ENCODE measurements around the gene IGSF23.

Gene IGSF23

DNA sequence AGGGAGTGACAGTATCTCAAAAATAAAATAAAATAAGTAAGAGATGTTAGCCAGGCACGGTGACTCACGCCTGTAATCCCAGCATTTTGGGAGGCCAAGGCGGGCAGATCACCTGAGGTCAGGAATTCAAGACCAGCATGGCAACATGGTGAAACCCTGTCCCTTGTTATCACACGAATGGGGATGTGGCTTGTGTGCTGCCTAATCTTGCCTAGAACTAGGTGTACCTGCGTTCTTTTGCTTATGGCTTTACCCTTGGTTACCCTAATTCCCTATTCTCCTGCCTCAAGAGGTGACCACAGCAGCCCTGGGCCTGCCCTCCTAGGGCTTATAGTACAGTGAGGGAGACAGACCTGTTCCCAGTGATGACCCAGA is 24.0 kb downstream of the IGSF23 start:
- TF ChIP-seq, protein P1, sequence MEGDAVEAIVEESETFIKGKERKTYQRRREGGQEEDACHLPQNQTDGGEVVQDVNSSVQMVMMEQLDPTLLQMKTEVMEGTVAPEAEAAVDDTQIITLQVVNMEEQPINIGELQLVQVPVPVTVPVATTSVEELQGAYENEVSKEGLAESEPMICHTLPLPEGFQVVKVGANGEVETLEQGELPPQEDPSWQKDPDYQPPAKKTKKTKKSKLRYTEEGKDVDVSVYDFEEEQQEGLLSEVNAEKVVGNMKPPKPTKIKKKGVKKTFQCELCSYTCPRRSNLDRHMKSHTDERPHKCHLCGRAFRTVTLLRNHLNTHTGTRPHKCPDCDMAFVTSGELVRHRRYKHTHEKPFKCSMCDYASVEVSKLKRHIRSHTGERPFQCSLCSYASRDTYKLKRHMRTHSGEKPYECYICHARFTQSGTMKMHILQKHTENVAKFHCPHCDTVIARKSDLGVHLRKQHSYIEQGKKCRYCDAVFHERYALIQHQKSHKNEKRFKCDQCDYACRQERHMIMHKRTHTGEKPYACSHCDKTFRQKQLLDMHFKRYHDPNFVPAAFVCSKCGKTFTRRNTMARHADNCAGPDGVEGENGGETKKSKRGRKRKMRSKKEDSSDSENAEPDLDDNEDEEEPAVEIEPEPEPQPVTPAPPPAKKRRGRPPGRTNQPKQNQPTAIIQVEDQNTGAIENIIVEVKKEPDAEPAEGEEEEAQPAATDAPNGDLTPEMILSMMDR (IDR thresholded peaks at IDR 0.05; ENCODE audit: low read length, missing control alignments) = no peak
- no peak for DNase-seq (ENCODE audit: low read depth)

DNA sequence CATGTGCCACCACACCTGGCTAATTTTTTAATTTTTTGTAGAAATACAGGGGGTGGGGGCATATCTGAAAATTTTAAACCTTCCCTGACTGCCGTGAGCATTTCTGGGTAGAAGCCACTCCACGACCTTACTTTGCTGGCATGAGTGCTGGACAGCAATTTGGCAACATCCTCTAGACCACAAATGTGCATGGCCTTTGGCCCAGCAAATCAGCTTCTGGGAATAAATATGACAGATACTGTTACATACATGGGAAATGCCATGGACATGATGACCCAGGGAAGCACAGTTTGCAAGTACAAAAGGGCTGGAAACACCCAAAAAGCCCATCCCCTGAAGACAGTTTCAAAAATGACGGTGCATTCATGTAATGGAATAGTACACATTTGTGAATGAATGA is 27.2 kb downstream of the IGSF23 start:
- no peak overlapping the region for H3K4me3 ChIP-seq (replicated peaks; ENCODE audit: low read depth, low read length)
- DNase-seq (ENCODE audit: low read depth) = peak; percentile 70
- TF ChIP-seq, protein P1 (IDR thresholded peaks at IDR 0.05; ENCODE audit: low read length, missing control alignments) = no peak

More for the DNA sequence above, 24.0 kb downstream of the IGSF23 start:
- H3K4me3 ChIP-seq (replicated peaks; ENCODE audit: low read depth, low read length) = no peak overlapping the region

DNA sequence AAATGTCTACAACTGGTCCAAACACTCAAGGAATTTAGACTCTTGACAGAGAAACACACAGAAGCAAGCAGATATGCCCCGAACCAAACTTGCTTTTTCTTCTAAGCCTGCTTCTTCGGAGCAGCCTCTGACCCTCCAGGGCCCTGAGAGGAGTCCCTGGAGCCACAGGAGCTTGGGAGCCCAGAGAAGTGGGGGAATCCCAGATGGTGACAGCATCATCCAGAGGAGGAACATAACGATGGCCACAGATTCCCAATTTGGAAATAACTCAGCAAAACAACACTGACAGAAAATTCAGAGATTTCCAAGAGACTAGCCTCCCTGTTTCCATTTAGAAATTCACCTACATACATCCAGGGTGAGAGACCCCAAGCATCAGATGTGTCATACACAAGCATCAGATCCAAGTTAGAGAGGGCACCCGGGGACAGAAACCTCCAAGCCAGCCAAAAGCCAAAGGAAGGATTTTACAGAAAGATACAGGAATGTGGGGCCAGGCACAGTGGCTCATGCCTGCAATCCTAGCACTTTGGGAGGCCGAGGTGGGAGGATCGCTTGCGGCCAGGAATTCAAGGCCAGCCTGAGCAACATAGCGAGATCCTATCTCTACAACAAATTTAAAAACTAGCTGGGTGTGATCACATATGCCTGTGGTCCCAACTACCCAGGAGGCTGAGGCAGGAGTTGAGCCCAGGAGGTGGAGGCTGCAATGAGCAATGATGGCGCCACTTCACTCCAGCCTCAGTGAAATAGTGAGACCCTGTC is 28.3 kb downstream of the IGSF23 start:
- DNase-seq (ENCODE audit: low read depth) = no peak
- TF ChIP-seq, protein P1 (IDR thresholded peaks at IDR 0.05; ENCODE audit: low read length, missing control alignments) = no peak
- no peak overlapping the region for H3K4me3 ChIP-seq (replicated peaks; ENCODE audit: low read depth, low read length)

DNA sequence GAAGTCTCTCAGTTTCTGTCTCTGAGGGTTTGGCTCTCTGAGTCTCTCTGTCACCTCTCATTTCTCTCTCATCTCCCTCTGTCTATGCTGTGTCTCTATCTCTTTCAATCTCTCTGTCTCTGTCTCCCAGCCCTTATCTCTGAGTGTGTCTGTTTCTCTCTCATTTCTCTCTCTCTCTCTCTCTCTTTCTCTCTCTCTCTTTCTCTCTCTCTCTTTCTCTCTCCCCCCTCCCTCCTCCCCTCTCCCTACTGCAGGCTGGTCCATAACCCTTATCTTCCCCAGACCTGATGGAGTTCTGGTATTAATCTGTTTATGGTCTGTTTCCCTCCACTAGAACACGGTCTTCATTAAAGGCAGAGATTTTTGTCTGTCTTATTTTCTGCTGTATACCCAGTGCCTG is 29.0 kb downstream of the IGSF23 start:
- TF ChIP-seq, protein P1 (IDR thresholded peaks at IDR 0.05; ENCODE audit: low read length, missing control alignments) = no peak
- no peak for DNase-seq (ENCODE audit: low read depth)
- H3K4me3 ChIP-seq (replicated peaks; ENCODE audit: low read depth, low read length) = no peak overlapping the region

DNA sequence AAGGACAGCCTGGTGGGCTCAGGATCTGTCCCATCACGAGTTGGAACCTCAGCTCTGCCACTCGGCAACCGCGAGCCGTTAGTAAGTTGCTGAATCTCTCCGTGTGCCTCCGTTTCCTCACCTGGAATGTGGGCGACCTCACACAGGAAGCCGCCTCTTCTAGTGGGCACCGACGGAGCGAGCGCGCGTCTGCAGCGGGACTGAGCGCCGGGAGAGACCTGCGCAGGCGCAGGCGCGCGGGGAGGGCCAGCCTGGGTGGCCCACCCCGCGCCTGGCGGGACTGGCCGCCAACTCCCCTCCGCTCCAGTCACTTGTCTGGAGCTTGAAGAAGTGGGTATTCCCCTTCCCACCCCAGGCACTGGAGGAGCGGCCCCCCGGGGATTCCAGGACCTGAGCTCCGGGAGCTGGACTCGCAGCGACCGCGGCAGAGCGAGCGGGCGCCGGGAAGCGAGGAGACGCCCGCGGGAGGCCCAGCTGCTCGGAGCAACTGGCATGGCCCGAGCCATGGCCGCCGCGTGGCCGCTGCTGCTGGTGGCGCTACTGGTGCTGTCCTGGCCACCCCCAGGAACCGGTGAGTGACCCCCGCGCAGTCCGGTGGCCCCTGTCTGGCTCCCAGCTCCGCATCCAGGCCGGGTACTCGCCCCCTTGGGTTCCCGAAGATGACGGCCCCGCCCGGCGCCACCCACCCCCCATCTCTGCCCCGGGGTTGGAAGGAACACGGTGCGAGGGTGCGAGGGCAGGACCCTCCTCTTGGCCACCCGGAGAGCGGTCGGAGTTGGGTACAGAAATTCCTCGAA is 30.4 kb downstream of the IGSF23 start, which contains the start of gene PVR:
Gene PVR (plus strand): TSS at position 306 of the 797 bp plus-strand sequence. CDS start 187 bp downstream, at position 493.
- DNase-seq (ENCODE audit: low read depth) = peak; percentile 68
- TF ChIP-seq, protein P1 (IDR thresholded peaks at IDR 0.05; ENCODE audit: low read length, missing control alignments) = no peak
- peak within 1 kb of the TSS; percentile 71 for H3K4me3 ChIP-seq (replicated peaks; ENCODE audit: low read depth, low read length)

DNA sequence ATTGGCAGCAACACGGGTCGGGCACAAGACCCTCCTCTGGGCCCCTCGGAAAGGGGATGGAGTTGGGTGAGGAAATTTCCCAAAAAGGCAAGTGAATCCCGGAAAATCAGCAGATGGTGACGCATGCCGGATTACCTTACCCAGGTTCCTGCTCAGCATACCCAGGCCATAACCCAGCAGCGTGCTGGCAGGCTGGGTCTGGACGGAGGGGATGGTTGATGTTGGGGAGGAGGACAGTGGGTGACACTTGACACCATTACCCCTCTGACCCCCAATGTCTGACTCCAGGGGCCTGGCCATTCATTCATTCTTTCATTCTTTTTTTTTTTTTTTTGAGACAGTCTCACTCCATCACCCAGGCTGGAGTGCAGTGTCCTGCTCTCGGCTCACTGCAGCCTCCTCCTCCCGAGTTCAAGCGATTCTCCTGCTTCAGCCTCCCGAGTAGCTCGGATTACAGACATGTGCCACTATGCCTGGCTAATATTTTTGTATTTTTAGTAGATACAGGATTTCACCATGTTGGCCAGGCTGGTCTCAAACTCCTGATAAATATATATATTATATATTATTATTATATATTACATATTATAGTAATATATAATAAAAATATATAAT is 31.1 kb downstream of the IGSF23 start:
- peak; percentile 37 for DNase-seq (ENCODE audit: low read depth)
- TF ChIP-seq, protein P1 (IDR thresholded peaks at IDR 0.05; ENCODE audit: low read length, missing control alignments) = no peak
- H3K4me3 ChIP-seq (replicated peaks; ENCODE audit: low read depth, low read length) = peak overlapping the region; percentile 71

Measured in fibroblast of pulmonary artery (primary cell).